DOHH2 (cell line): ENCODE data around the gene FAM149B1.

Experiments
- H3F3A ChIP-seq: fragments of 200-600 bp; sonication (generic), shearing (Covaris generic); 2 replicates; pipeline ENCODE4 v1.6.0; 2016; ENCODE audit warnings: antibody characterized with exemption, mild to moderate bottlenecking; ENCODE audit not compliant: control insufficient read depth, insufficient read depth
- H3K27ac ChIP-seq: fragments of 200-600 bp; sonication (generic); 2 replicates; pipeline ENCODE4 v1.5.1; 2014; ENCODE audit warnings: low read depth, mild to moderate bottlenecking, low read length, moderate library complexity
- H3K27me3 ChIP-seq: fragments of 200-600 bp; sonication (generic); 2 replicates; pipeline ENCODE4 v1.6.1; 2014; ENCODE audit warnings: mild to moderate bottlenecking, low read length, mixed read lengths; ENCODE audit not compliant: control insufficient read depth
- H3K36me3 ChIP-seq: fragments of 200-600 bp; sonication (generic); 2 replicates; pipeline ENCODE4 v1.6.1; 2014; ENCODE audit warnings: mild to moderate bottlenecking, low read length, moderate library complexity, mixed read lengths; ENCODE audit not compliant: control insufficient read depth
- H3K4me1 ChIP-seq: fragments of 200-600 bp; sonication (generic); 2 replicates; pipeline ENCODE4 v1.6.1; 2014; ENCODE audit warnings: mild to moderate bottlenecking, low read length, mixed read lengths; ENCODE audit not compliant: control insufficient read depth
- H3K4me2 ChIP-seq: fragments of 200-600 bp; sonication (generic); 2 replicates; pipeline ENCODE4 v1.6.0; 2014; ENCODE audit warnings: mild to moderate bottlenecking, low read length, moderate library complexity
- H3K4me3 ChIP-seq: fragments of 200-600 bp; sonication (generic); 2 replicates; pipeline ENCODE4 v1.5.1; 2014; ENCODE audit warnings: mild to moderate bottlenecking, low read length, mixed read lengths
- H3K79me2 ChIP-seq: fragments of 200-600 bp; sonication (generic); 2 replicates; pipeline ENCODE4 v1.6.1; 2014; ENCODE audit warnings: mild to moderate bottlenecking, low read length, mixed read lengths; ENCODE audit not compliant: control insufficient read depth
- H3K9me2 ChIP-seq: fragments of 200-600 bp; sonication (generic); replicated peaks from 2 replicates; pipeline ENCODE4 v1.6.1; 2014; ENCODE audit warnings: mild to moderate bottlenecking, low read length, mixed read lengths; ENCODE audit not compliant: control insufficient read depth
- H3K9me3 ChIP-seq: fragments of 200-600 bp; sonication (generic); 2 replicates; pipeline ENCODE4 v1.6.1; 2014; ENCODE audit warnings: antibody characterized with exemption, low read length, mixed read lengths; ENCODE audit not compliant: control insufficient read depth, insufficient read depth
- H4K20me1 ChIP-seq: fragments of 200-600 bp; sonication (generic); 2 replicates; pipeline ENCODE4 v1.6.0; 2014; ENCODE audit warnings: low read depth, mild to moderate bottlenecking, antibody characterized with exemption, low read length, moderate library complexity; ENCODE audit not compliant: control insufficient read depth, insufficient read depth
- EZH2phosphoT487 ChIP-seq: fragments of 200-600 bp; sonication (generic); IDR thresholded peaks from 2 replicates; pipeline ENCODE4 v1.6.1; 2017; ENCODE audit warnings: borderline replicate concordance, mild to moderate bottlenecking, antibody characterized with exemption, low read length, moderate library complexity, mixed read lengths
- TF ChIP-seq, protein P1 (sequence below): fragments of 200-600 bp; sonication (generic); IDR thresholded peaks from one replicate; pipeline ENCODE4 v1.5.1; 2014; ENCODE audit warnings: antibody characterized with exemption, mild to moderate bottlenecking, low read depth, low read length; ENCODE audit not compliant: poor library complexity, severe bottlenecking

The FAM149B1 gene

DNA sequence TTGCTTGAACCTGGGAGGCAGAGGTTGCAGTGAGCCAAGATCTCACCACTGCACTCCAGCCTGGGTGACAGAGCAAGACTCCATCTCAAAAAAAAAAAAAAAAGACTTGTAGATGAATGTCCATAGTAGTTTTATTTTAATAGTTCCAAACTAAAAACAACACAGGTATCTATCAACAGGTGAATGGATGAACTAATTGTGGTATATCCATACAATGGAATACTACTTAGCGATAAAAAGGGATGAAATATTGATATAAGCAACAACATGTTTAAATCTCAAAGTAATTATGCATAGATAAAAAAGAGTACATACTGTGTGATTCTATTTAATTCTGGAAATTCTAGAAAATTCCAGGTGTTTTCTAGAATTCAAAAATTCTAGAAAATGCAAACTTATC is 122.0 kb downstream of the FAM149B1 start:
- H4K20me1 ChIP-seq, result no peaks in the 10 kb centered on the region
- no peaks in the 10 kb centered on the region for H3K4me1 ChIP-seq
- H3K4me3 ChIP-seq, result no peak overlapping the region
- H3K4me2 ChIP-seq, result no peak overlapping the region
- TF ChIP-seq, protein P1, sequence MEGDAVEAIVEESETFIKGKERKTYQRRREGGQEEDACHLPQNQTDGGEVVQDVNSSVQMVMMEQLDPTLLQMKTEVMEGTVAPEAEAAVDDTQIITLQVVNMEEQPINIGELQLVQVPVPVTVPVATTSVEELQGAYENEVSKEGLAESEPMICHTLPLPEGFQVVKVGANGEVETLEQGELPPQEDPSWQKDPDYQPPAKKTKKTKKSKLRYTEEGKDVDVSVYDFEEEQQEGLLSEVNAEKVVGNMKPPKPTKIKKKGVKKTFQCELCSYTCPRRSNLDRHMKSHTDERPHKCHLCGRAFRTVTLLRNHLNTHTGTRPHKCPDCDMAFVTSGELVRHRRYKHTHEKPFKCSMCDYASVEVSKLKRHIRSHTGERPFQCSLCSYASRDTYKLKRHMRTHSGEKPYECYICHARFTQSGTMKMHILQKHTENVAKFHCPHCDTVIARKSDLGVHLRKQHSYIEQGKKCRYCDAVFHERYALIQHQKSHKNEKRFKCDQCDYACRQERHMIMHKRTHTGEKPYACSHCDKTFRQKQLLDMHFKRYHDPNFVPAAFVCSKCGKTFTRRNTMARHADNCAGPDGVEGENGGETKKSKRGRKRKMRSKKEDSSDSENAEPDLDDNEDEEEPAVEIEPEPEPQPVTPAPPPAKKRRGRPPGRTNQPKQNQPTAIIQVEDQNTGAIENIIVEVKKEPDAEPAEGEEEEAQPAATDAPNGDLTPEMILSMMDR, result no peak
- TF ChIP-seq EZH2phosphoT487, result no peak
- no peaks in the 10 kb centered on the region for H3F3A ChIP-seq
- H3K36me3 ChIP-seq, result no peaks in the 10 kb centered on the region
- H3K27ac ChIP-seq, result no peak overlapping the region
- H3K9me3 ChIP-seq, result peaks cover 4% of the 10 kb centered on the region; the same call in 1 of the 2 replicates
- H3K79me2 ChIP-seq, result no peaks in the 10 kb centered on the region
- H3K27me3 ChIP-seq, result peaks cover 12% of the 10 kb centered on the region
- H3K9me2 ChIP-seq, result no peaks in the 10 kb centered on the region

DNA sequence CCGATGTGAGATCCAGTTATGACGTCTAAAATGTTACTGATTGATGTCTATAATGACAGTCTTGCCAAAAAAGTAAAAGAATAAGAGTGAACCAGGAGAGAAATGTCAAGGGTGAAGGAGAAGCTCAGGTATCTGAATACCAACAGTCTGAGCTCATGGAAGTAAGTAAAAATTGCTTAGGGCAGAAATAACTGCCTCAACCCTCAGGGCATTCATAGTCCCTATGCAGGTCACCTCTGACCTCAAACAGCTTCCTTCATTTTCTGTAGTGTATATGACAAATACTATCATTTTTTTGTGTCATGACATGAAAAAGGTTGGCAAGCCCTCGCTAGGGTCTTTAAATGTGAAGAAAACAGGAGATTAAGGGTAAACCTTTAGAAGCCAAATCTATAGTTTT is 125.5 kb downstream of the FAM149B1 start:
- Histone ChIP-seq H3K9me3 (peaks cover 4% of the 10 kb centered on the region; the same call in 1 of the 2 replicates), H4K20me1 (no peaks in the 10 kb centered on the region), H3K36me3 (no peaks in the 10 kb centered on the region), H3K27ac (no peak overlapping the region), H3K9me2 (no peaks in the 10 kb centered on the region), H3K4me1 (no peaks in the 10 kb centered on the region), H3K79me2 (no peaks in the 10 kb centered on the region), H3F3A (no peaks in the 10 kb centered on the region), H3K4me3 (no peak overlapping the region), H3K27me3 (peaks cover 26% of the 10 kb centered on the region), H3K4me2 (no peak overlapping the region)
- no peak for TF ChIP-seq EZH2phosphoT487
- TF ChIP-seq, protein P1, result no peak
